Peyer's patch (tissue), 4 donors: Measurements from ENCODE around the gene ETV6.

Source experiments
- POLR2A ChIP-seq, 2 donors: fragments of 450-650 bp; IDR thresholded peaks; one replicate each; pipeline ENCODE4 v1.5.1; 2017; ENCODE audit warnings: antibody characterized with exemption in 2 of 2, mild to moderate bottlenecking in 2 of 2, moderate library complexity in 2 of 2
- TF ChIP-seq, protein P1 (sequence below), 6 experiments: fragments of 450-650 bp in 4 of 6; fragments of 200-600 bp in 2 of 6; sonication (generic) in 1 of 6; IDR thresholded peaks; one replicate each; pipeline ENCODE4 v1.5.1; 2017 to 2019; ENCODE audit warnings: antibody characterized with exemption in 6 of 6, mild to moderate bottlenecking in 3 of 6, moderate library complexity in 1 of 6

- TF ChIP-seq, protein P1, sequence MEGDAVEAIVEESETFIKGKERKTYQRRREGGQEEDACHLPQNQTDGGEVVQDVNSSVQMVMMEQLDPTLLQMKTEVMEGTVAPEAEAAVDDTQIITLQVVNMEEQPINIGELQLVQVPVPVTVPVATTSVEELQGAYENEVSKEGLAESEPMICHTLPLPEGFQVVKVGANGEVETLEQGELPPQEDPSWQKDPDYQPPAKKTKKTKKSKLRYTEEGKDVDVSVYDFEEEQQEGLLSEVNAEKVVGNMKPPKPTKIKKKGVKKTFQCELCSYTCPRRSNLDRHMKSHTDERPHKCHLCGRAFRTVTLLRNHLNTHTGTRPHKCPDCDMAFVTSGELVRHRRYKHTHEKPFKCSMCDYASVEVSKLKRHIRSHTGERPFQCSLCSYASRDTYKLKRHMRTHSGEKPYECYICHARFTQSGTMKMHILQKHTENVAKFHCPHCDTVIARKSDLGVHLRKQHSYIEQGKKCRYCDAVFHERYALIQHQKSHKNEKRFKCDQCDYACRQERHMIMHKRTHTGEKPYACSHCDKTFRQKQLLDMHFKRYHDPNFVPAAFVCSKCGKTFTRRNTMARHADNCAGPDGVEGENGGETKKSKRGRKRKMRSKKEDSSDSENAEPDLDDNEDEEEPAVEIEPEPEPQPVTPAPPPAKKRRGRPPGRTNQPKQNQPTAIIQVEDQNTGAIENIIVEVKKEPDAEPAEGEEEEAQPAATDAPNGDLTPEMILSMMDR (IDR thresholded peaks at IDR 0.05) = no peak
- TF ChIP-seq POLR2A (IDR thresholded peaks at IDR 0.05) = no peak
Observed at GRCh38 chr12:11704089-11704488, 54.6 kb downstream of the ETV6 start.
